GM19099 (cell line): ENCODE measurements around the gene EFNA5.

Experiments used
- POLR2A ChIP-seq: IDR thresholded peaks from 3 replicates; pipeline ENCODE4 v1.6.1; 2011; ENCODE audit warnings: low read depth; ENCODE audit not compliant: insufficient read length; ENCODE audit errors: extremely low read depth

EFNA5 gene

GRCh38 chr5:107474716-107475489 lies 195.8 kb downstream of the EFNA5 start:
- no peak for TF ChIP-seq POLR2A

GRCh38 chr5:107474361-107474715 lies 196.4 kb downstream of the EFNA5 start:
- TF ChIP-seq POLR2A, result no peak

GRCh38 chr5:107472620-107473064 lies 198.1 kb downstream of the EFNA5 start:
- TF ChIP-seq POLR2A, result no peak

GRCh38 chr5:107470295-107470582 lies 200.5 kb downstream of the EFNA5 start:
- no peak for TF ChIP-seq POLR2A

GRCh38 chr5:107469485-107470294 lies 201.0 kb downstream of the EFNA5 start:
- TF ChIP-seq POLR2A, result no peak

- TF ChIP-seq POLR2A, result no peak
Observed at GRCh38 chr5:107469064-107469463, 201.7 kb downstream of the EFNA5 start.

GRCh38 chr5:107468276-107468675 lies 202.5 kb downstream of the EFNA5 start:
- TF ChIP-seq POLR2A, result no peak

GRCh38 chr5:107467137-107467932 lies 203.4 kb downstream of the EFNA5 start:
- TF ChIP-seq POLR2A, result no peak

GRCh38 chr5:107466233-107466769 lies 204.4 kb downstream of the EFNA5 start:
- no peak for TF ChIP-seq POLR2A

- no peak for TF ChIP-seq POLR2A
Observed at GRCh38 chr5:107464876-107465275, 205.9 kb downstream of the EFNA5 start.

GRCh38 chr5:107464416-107464815 lies 206.3 kb downstream of the EFNA5 start:
- no peak for TF ChIP-seq POLR2A

- no peak for TF ChIP-seq POLR2A
Observed at GRCh38 chr5:107463731-107464130, 207.0 kb downstream of the EFNA5 start.

- no peak for TF ChIP-seq POLR2A
Observed at GRCh38 chr5:107461770-107462169, 209.0 kb downstream of the EFNA5 start.

GRCh38 chr5:107460789-107461188 lies 209.9 kb downstream of the EFNA5 start:
- no peak for TF ChIP-seq POLR2A

- no peak for TF ChIP-seq POLR2A
Observed at GRCh38 chr5:107459605-107460004, 211.1 kb downstream of the EFNA5 start.

GRCh38 chr5:107458322-107458721 lies 212.4 kb downstream of the EFNA5 start:
- TF ChIP-seq POLR2A, result no peak

- no peak for TF ChIP-seq POLR2A
Observed at GRCh38 chr5:107457881-107458280, 212.9 kb downstream of the EFNA5 start.
